NCI-H446 treated with DMSO at 0.1 percent for 48 hours (cell line): Measurements from ENCODE around the gene CORO7.
A peak's percentile ranks its signal among the peaks of the same experiment; 100 is the strongest.

ENCODE experiments used
- DNase-seq: peaks from one replicate; lab custom pipeline; 2025; lab: John Stamatoyannopoulos, UW

Gene CORO7

DNA sequence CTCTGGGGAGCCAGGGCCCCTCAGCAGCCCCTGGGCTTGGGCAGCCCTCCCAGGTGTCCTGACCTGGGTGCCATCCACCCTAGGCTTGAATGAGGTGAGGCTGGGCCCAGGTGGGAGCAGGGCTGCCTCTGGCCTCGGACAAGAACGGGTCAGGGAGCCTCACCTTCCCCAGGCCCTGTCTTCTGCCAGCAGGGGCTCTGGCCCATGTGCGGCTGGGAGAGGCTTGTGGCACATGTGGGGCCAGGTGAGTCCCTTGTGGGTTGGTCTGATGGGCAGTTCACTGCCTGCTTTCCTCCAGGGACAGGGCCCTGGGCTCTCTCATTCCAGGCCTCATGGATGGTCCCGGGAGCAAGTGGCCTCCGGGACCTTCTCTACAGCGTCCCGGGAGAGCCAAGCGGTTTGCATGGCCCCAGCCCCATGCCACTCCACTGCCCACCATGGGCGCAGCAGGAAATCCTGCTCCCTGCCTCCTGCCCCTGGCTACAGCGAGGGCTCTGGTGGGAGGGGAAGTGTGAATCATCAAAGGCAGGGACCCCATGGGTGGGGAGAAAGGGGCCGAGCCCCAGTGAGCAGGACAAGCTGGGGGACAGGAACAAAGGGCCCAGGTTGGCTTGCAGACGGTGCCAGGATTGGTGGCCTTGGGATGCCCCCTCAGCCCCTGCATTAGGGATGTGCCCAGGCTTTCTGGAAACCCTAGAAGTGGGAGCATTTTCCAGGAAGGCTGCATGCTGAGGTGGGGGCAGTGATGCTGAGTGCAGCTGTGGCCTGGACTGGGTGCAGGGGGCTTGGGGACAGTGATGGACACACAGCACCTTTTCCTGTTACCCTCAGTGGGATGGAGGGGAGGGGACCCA lies 32.6 kb downstream of the CORO7 start:
- DNase-seq = no peak

DNA sequence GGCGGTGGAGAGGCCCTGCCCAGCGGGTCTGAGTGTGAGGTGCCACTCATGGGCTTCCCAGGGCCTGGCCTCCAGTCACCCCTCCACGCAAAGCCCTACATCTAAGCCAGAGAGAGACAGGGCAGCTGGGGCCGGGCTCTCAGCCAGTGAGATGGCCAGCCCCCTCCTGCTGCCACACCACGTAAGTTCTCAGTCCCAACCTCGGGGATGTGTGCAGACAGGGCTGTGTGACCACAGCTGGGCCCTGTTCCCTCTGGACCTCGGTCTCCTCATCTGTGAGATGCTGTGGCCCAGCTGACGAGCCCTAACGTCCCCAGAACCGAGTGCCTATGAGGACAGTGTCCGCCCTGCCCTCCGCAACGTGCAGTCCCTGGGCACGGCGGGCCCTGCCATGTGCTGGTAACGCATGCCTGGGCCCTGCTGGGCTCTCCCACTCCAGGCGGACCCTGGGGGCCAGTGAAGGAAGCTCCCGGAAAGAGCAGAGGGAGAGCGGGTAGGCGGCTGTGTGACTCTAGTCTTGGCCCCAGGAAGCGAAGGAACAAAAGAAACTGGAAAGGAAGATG lies 33.5 kb downstream of the CORO7 start:
- no peak for DNase-seq

DNA sequence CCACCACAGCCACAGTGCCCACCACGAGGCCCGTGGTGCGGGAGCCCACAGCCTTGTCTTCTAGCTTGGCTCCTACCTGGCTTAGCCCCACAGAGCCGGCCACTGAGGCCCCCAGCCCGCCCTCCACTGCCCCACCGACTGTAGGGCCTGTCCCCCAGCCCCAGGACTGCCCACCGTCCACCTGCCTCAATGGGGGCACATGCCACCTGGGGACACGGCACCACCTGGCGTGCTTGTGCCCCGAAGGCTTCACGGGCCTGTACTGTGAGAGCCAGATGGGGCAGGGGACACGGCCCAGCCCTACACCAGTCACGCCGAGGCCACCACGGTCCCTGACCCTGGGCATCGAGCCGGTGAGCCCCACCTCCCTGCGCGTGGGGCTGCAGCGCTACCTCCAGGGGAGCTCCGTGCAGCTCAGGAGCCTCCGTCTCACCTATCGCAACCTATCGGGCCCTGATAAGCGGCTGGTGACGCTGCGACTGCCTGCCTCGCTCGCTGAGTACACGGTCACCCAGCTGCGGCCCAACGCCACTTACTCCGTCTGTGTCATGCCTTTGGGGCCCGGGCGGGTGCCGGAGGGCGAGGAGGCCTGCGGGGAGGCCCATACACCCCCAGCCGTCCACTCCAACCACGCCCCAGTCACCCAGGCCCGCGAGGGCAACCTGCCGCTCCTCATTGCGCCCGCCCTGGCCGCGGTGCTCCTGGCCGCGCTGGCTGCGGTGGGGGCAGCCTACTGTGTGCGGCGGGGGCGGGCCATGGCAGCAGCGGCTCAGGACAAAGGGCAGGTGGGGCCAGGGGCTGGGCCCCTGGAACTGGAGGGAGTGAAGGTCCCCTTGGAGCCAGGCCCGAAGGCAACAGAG lies 34.2 kb downstream of the CORO7 start:
- DNase-seq = no peak

DNA sequence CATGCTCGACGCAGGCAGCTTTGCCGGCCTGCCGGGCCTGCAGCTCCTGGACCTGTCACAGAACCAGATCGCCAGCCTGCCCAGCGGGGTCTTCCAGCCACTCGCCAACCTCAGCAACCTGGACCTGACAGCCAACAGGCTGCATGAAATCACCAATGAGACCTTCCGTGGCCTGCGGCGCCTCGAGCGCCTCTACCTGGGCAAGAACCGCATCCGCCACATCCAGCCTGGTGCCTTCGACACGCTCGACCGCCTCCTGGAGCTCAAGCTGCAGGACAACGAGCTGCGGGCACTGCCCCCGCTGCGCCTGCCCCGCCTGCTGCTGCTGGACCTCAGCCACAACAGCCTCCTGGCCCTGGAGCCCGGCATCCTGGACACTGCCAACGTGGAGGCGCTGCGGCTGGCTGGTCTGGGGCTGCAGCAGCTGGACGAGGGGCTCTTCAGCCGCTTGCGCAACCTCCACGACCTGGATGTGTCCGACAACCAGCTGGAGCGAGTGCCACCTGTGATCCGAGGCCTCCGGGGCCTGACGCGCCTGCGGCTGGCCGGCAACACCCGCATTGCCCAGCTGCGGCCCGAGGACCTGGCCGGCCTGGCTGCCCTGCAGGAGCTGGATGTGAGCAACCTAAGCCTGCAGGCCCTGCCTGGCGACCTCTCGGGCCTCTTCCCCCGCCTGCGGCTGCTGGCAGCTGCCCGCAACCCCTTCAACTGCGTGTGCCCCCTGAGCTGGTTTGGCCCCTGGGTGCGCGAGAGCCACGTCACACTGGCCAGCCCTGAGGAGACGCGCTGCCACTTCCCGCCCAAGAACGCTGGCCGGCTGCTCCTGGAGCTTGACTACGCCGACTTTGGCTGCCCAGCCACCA lies 35.1 kb downstream of the CORO7 start:
- DNase-seq = no peak

DNA sequence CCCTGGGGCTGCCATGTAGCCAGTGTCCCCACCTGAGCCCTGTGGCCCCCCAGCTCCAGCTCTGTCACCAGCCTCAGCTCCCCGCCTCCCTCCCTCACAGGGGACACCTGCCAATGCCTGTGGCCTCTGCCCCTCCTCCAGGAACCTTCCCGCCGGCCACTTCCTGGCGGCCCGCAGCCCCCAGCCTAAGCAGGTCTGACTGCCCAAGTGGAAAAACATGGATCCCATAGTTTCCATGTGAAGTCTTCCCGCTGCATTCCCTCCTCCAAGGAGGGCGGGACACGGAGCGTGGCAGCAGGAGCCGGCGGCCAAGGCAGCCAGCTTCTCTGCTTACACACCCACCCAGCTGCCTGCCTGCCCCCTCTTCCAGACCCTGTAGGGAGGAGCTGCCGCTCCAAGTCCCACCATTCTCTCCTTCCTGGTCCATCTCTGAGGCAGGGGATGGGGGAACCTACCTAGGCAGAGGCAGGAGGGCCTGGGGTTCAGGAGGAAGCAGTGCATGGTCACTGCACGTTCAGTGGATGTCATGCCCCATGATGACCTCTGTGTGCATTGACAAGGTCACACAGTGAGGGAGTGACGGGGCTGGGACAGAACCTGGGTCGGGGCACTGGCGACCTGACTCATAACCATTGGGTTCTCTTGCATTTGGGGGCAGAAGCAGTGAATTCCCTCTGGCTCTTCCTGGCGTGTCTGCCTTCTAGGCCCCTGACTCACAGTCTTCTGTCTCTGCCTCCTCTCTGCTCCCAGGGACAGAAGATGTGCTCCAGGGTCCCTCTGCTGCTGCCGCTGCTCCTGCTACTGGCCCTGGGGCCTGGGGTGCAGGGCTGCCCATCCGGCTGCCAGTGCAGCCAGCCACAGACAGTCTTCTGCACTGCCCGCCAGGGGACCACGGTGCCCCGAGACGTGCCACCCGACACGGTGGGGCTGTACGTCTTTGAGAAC lies 36.0 kb downstream of the CORO7 start:
- DNase-seq = no peak

DNA sequence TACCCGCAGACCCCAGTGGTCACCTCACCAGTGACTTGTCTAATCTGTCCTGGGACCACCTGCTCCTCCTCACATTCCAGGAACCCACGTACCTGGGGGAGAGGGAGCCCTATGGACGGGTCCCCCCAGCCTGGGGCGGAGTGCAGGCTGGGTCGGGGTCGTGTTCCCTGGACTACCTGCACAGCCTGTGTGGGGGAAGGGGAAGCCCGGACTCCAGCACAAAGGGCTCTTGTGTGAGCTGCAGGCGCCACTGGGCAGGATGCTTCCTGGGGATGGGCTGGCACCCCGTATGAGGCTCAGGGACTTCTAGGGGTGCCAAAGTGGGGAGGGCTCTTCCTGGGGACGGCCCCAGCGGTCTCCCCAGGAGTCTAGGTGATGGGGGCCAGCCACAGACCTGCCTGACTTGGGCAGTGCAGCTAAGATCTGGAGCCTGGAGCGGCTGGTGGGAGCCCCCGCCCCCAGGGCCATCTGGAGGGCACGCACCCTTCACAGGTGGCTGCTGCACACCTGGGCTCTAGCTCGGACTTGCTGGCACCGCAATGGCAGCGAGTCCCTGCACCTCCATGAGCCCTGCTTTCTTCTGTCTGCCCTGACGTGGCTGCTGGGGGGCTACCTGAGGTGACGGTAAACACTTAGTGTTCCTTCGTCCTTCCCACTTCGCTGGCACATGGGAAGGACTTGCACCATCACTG lies 37.3 kb downstream of the CORO7 start:
- no peak for DNase-seq

DNA sequence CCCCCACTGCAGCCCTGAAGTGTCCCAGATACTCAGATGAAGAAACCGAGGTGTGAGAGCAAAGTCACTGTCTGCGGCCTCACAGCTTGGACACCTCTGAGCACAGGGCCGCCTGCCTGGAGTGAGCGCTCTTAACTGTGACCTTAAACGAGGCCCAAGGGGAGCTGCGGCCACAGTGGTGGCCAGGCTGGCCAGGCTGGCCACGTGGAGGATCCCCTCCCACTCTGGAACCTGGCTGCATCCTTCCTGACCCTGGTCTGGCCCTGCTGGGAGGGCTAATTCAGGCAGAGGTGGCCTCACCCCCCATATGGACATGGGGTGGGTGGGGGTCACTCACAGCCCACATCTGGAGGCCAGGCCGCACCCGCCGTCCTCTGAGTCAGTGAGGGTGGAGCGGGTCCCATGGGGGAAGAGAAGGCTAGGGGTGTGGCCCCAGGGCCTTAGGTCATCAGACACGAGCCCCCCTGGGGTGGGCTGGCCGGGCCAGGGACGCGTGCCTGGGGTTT lies 38.2 kb downstream of the CORO7 start:
- DNase-seq = no peak

DNA sequence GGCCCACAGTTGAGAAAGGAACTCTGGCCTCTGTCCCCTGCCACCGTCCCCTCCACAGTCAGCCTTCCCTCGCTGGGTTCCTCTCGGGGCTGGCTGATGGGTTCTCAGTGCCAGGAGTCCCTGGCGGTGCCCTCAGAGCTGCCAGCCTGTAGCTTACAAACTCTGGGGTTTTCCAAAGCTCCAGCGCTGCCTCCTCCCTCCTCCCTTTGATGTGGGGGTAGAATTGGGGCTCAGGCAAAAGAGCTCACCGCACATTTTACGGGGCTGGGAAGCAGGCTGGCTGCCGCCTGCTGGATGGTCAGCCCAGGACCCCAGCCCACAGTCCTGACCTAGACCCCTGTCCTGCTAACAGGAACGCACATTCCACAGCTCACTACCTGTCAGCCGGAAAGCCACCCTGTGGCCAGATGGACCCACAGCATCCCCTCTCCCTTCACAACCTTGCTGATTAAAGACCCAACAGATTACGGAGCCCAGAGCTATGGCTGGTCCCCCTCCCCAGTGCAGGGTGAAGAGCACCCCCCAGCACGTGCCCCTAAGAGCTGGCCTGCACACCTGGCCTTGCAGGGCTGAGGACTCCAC lies 38.7 kb downstream of the CORO7 start:
- DNase-seq = no peak

DNA sequence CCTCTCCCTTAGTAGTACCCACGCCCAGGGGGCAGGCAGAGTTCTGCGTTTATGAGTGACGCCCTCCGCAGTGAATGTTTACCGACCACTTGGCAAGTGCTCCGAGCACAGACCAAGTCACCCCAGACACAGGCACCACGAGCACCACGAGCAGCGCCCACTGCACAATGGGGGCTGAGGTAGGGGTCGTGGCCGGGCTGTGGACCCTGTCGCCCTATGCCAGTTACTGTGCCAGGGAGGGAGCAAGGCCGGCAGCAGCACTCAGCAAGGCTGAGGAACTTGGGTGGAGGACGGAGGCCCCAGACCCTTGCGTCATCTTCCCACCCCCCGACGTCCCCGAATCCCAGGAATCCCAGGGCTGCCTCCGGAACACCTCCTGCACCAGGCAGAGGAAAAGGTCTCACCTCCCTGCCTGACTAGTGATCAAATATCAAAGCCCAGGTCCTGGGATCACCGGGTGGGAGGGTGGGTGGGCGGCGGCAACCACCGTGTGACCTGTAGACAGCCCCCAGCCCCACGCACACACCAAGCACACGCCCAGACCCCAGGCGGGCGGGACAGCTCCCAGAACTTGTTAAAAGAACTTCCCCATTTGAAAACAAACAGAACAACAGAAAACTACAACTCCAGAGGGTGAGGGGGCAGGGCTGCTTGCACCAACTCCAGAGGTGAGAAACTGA lies 39.4 kb downstream of the CORO7 start:
- DNase-seq = no peak

DNA sequence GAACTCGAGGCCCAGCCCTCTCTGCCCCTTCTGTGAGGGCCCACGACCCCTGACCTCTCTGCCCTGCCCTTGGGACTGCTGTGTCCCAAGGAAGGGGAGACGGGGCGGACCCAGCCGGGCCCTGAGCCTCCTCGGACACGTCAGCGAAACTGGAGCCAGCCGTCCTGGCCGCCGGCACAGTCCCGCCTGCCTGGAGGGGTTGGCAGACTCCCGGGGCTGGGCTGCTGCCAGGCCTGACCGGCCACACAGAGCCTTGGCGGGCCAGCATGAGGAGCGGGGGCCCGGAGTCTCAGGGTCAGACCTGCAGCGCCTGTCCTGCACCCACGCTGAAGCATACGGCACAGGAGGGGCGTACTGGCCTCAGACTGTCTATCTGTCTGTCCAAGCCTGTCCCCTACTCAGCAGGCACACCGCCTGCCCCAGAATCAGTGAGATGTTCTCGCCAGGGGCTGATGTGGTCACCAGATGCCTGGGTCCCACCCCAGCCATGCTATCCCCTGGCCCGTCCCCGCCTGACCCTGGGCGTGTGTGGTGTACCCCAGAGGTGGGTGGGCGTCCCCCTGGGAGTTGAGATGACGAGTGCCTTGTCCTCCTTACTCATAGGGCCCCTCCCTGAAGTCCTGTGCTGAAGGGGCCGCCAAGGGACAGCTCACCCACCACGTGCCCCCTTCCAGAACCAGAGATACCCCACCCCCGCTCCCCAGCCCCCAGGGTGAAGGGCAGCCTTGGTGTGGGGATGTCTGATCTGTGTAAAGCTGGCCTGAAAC lies 40.1 kb downstream of the CORO7 start:
- DNase-seq = no peak

DNA sequence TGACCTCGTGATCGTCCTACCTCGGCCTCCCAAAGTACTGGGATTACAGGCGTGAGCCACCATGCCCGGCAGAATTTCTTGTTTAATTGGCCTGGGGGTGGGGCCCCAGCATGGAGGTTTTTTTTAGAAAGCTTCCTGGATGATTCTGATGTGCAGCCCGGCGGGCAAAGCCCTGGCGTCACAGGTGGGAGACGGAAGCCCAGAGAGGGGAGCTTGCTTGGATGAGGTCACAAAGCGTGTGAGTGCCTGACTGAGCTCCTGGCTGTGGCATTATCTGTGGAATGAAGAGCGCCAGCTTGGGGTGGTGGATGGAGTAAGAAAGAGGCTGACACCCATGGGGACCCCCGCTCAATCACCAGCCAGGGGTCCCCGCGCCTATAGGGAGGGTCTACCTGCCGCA lies 40.7 kb downstream of the CORO7 start:
- no peak for DNase-seq

DNA sequence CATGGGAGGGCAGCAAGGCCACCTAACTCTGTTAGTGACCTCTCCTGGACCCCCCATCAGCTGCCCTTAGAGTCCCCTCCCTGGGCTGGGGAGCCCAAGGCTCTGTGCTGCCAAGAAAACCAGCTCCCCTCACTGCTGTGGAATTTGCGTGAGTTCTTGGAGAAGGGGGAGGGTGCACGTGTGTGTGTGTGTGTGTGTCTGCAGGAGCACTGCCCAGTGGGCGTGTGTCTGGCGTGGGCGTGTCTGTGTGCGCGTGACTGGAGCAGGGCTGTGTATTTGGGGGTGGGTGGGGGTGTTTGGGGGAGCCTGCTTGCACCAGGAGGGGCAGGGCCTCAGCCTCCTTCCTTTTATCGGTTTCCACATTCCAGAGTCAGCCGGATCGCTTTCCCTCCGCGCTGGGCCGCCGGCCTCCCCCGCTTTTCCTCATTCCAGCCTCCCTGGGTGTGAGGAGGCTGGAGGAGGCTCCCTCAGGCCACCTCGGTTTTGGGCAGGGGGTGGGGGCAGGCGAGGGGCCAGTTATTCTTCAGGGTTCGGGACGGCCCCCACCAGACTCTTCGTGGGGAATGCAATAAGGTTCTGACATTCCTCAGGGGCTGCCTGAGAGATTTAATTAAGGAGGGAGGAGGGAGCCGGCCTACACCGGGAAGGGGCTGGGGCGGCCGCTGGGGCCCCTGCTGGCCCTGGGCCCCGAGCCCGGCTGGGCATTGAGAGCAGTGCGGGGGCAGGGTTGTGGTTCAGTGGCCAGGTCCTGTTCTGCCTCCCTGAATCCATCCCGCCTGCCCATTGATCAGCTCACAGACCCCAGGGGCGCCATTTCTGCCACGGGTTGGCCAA lies 42.3 kb downstream of the CORO7 start:
- no peak for DNase-seq

DNA sequence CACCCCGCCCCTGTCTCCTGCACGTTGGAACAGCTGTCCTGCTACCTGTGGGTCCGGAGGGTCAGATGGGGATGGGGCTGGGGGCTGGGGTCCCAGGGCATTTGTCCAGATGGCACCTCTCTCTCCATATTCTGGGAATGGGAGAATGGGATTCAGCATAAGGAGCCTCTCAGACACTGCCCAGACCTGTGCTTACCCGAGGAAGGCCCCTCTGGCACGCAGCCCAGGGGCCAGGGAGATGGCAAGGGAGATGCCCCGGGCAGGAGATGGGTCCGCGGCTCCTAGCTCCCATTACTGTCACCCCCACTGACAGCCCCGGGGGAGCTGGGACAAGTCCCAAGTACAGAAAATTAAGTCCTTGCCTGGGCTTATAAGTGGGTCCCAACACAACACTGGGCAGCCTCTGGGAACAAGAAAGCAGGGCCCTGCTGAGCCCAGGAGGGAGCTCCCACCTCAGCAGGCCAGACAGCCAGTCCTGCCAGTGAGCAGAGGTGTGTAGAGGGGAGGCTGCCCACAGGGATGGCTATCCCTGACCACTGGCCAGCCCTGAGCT lies 43.0 kb downstream of the CORO7 start:
- no peak for DNase-seq

DNA sequence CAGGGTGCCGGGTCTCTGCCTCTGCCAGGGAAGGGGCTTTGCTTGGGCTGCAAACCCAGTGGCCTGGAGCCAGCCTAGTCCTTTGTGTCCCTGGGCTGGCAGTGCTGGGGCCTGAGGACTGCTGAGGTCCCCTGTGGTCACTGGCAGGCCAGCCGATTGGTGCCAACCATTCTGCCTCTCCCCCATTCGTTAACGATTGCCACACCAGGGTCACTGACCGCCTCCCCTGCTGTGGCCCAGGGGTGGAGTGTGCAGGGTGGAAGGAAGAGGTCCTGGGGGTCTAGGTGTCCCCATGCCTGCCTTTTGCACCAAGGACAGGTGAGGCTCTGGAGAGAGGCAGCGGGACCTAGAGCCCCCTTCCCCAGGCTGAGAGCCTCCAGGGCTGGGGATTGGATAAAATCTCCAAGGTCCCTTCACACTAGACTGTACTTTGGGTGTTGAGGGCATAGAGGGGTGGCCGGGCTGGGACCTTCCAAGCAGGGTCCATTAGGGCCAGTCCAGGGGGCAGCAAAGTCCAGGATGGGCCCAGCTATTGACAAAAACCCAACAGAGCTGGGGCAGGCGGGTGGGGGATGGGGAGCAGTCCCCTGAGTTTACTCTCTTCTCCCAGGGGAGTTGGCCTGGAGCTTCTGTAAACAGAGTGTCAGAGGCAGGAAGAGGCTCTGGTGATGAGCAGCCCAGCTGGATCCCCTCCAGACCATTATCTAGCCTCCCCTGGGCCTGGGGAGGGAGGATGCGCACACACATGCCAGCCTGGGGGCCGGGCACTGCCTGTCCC lies 43.6 kb downstream of the CORO7 start:
- peak; percentile 23 for DNase-seq

DNA sequence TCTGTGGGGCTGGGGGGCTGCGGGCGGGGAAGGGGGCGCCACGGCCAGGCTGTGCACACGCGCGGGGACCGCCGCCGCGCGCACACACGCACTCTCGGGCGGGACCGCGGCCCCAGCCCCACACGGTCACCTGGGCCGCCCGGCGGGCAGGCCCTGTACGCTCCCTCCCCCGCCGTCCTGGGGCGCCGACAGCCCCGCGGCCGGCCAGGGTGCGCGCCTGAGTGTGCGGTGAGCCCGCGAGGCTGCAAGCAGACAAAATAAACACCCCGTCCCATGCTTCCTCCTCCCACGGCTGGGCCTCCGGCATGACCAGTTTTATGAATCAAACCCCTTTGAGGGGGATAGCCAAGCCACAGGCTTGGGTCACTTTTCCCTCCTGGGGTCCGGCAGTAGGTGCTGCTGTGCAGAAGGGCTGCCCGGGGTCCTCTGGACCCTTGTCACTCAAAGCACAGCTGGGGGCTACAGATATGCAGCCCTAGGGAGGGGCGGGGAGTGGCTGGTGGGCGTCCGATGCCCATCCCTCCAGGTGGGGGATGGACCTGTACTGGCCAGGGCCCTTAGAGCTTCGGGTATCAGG lies 44.3 kb downstream of the CORO7 start:
- no peak for DNase-seq
